CD4-positive, alpha-beta T cell treated with Interleukin-6 at 100 ng/mL for 8 hours (primary cell): ENCODE measurements around the gene TRIM71.
"Not testable (repeated sequence)": the region's sequence is repeated elsewhere in the genome, so short reads cannot be mapped to it uniquely, and the experiment has no call there.

Experiments
- DNase-seq: peaks from one replicate; pipeline ENCODE4 v3.0.0-alpha.2; 2020; ENCODE audit warnings: mixed read lengths, low spot score

TRIM71 gene

GRCh38 chr3:32819551-32820348 lies 2.0 kb downstream of the TRIM71 start:
- DNase-seq: no peak

GRCh38 chr3:32820430-32820829 lies 2.6 kb downstream of the TRIM71 start:
- DNase-seq: no peak

DNA sequence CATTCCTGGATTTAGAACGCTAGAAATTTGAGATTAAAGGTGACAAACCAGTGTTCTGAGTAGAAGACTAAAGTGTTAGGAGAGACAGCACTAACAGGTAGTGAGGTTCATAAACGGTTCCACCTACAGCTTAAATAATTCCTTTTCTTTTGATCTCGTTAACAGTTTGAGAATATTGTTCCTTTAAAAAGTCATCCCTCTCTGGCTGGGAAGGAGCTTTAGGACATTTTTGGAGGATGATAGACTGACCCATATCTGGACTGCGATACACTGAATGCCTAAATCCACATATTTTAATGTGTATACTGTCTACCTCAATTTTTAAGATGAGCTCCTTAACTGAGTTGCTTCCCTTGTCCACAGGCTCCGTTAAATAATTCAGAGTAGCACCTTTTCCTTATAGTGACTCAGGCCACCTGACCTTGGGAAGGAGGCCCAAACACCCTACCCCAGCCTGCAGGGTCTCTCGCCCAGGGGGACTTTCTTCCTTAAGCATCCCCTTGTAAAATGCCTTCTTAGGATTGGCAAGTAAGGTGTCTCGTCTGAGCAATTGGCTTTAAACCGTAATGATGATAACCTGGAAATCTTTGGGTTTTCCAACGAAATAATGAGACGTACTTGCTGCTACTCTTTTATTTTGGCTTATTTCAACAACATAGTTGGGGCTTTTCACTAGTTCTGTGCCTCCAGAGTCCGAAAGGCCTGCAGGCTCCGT lies 3.3 kb downstream of the TRIM71 start:
- no peak for DNase-seq

DNA sequence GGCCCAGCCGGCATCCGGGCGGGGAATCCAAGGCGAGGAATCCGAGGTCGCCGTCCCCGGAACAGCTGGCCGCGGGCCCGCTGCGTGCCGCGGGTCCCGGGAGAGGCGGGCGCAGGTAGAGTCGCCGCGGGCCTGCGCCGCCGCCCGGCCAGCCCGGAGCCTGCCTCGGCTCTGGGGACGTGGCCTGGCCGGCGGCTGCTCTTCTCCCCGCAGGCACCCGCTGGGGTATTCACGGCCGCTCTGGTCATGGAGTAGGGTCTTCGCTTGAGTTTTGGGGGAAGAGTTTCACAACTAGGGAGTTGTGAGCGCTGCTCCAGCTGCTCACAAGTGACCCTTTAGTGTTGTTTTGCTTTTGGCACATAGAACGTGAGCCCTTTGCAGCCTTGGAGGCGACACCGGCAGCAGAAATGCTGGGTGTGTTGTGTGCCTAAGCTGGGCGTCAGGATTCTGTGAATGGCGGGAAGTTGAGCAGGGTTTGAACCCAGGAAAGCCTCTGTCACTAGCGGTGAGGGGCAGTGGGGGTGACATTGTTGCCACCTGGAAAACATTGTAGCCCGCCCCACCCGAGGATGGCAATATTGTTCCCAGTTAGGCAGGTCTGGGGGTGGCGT lies 4.0 kb downstream of the TRIM71 start:
- no peak for DNase-seq

GRCh38 chr3:32822609-32823498 lies 5.1 kb downstream of the TRIM71 start:
- no peak for DNase-seq

- not testable (repeated sequence) for DNase-seq
Observed at GRCh38 chr3:32823641-32824184, 5.9 kb downstream of the TRIM71 start.

- DNase-seq: no peak
Observed at GRCh38 chr3:32825601-32826375, 8.0 kb downstream of the TRIM71 start.

GRCh38 chr3:32831062-32831461 lies 13.3 kb downstream of the TRIM71 start:
- DNase-seq: no peak

- DNase-seq: no peak
Observed at GRCh38 chr3:32831791-32832190, 14.0 kb downstream of the TRIM71 start.

GRCh38 chr3:32832193-32832592 lies 14.4 kb downstream of the TRIM71 start:
- DNase-seq: no peak

DNA sequence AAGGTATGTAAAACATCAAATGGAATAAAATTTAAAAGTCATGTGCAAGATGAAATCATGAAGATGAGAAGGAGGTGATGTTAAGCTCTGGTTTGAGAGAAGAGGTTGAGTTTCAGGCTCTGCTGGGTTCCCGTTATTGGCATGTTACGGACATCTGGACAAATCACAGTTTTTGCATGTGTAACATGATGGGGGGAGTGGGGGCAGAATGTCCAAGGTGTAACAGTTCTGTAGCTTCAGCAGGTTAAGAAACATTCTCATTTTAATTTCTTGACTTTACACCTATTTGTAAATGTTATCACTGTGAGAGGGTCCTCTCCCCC lies 17.2 kb downstream of the TRIM71 start:
- DNase-seq: no peak

DNA sequence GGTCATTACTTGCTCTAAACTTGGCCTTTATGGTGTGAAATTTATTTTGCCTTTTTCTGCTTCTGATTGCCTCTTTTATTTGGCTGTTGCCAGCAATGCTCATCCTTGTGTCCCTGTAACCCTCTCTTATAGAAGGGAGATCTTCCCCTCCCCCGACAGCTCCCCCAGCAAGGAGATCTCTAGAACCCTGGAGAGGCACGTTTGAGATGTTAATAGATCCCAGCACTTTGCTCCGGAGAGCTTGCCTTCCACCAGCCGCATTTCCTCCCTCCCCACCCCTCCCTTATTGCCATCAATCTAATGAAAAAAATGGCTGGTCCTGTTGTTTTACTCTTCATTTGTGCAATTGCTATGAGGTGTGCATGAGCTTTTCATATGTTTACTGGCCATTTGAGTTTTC lies 18.2 kb downstream of the TRIM71 start:
- no peak for DNase-seq

DNA sequence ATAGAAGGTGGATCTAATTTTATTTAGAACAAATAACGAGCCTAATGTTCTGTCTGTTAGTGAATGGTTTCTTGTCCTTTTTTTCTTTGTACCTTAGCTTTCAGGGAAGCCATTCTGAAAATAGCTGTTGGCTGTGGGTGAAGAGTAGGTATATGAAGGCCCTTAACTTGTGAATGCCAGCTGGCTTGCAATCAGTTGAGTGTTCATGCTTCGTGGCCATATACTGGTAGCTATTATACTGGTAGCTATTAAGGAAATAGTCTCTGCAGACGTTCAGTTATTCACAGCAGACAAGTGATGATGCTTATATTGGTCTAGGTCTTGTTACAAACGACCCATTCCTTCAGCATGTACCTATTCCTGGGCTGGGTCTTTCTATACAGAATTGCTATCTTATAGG lies 18.8 kb downstream of the TRIM71 start:
- no peak for DNase-seq

GRCh38 chr3:32837366-32837765 lies 19.6 kb downstream of the TRIM71 start:
- no peak for DNase-seq

DNA sequence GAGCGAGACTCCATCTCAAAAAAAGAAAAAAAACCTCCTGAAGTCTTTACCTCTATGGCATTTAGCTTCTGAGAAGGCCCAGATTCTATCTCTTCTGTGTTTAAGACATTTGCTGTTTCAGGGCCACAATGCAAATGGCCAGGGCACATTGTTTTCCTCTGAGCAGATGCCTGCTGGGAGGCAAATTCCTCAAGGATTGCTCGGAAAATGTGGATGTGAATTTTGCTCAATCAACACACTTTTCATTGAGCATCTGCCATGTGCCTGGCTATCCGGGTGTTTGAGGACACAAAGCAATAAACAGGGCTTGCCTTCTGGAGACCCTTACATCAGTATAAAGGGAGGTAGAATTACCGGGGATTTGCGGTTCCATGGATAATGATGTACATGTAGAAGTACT lies 20.0 kb downstream of the TRIM71 start:
- no peak for DNase-seq

DNA sequence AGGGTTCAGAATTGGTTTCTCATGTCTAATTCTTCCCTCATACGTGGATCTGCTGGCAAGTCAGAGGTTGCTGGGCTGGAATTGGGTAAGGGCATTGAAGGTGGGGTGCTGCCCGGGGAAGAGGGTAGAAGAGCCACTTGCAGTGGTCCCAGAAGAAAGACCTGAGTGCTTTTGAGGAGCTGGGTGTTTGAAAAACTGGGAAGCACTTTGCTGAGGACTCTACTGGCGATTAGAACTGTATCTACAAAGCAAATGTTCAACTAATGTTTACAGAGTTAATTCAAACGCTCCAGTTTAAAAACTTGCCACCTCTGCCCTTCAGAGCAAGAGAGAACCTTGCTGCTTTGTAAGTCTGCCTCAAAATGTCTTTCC lies 21.9 kb downstream of the TRIM71 start:
- DNase-seq: no peak

DNA sequence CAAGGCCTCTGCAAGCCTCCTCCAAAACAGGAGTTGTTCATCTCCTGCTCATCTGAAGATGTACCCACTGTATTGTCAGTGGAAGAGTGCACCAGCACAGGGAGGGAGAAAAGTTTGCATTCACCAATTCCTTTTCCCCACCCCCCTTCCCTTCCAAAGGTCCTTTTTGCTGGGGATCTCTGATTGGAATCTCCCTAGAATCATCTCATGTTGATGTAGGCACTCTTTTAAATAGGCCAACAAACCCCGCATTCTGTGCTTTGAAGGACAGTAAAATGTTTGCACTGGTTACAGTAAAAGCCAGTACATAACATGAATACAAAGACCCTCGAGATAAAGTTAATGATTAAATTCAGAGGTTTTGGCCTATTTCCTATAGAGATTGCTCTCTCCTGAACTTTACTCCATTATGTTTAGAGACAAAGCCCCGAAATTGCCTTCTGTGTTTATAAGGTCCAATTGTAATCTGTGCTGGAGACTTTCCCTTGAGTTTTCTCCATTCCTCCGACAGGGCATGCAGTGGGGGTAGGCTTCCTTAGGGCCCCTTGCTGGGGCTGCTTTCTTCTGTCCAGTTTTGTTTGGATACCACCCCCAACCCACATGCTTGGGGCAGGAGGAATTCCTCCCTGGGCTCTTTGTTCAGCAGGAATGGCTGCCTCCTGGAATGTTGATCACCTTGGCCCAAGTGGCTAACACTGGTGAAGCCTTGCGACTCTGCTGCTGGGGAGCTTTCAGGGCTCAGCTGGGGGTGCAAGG lies 22.5 kb downstream of the TRIM71 start:
- no peak for DNase-seq

DNA sequence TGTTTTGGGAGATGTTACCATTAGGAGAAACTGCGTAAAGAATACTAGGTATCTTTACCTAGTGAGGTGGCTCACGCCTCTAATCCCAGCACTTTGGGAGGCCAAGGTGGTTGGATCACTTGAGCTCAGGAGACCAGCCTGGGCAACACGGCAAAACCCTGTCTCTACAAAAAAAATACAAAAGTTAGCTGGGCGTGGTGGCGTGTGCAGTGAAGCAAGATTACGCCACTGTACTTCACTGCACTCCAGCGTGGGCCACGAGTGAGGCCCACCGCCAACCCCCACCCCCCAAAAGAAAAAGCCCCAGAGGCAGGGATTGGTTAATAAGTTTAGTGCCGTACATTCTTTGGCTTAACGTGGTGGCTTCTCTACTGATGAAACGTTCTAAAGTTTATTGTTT lies 23.5 kb downstream of the TRIM71 start:
- DNase-seq: no peak

DNA sequence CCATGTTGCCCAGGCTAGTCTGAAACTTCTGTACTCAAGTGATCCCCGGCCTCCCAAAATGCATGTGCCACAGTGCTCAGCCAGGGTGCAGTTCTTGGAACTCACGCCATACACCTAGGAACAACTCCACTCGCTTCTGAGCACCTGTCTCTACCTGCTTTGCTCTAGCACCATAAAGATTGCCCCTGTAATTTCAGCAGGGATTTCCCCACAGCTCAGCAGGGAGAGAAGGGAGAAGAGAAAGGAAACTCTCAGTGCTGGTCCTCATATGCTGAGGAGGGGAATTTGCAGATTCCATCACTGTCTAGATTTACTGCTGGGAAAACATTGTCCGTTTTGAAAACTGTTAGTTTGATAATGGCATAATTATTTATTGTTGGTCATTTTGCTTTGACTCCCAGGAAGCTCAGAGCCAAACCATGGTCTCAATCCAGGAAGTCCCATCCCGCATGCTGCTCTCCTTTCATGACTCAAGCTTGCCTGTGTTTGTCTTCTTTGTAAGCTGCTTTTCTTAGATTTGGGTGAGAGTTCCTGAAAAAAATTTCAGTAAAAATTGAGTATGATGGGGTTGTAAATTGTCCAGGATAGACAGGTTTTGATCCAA lies 24.2 kb downstream of the TRIM71 start:
- DNase-seq: no peak

GRCh38 chr3:32842531-32842931 lies 24.7 kb downstream of the TRIM71 start:
- DNase-seq: no peak
